BE2C (cell line): ENCODE measurements around the gene MAGOH.

Experiments used
- DNase-seq: peaks from one replicate; pipeline ENCODE4 v3.0.0-alpha.2; 2020
- H3K27me3 ChIP-seq: fragments of 250-450 bp; sonication (Bioruptor Pico); 2 replicates; pipeline ENCODE4 v1.5.1; 2020; ENCODE audit warnings: mild to moderate bottlenecking
- H3K36me3 ChIP-seq: fragments of 250-450 bp; sonication (Bioruptor Pico); 2 replicates; pipeline ENCODE4 v1.5.1; 2020; ENCODE audit warnings: mild to moderate bottlenecking
- H3K4me1 ChIP-seq: fragments of 250-450 bp; sonication (Bioruptor Pico); 2 replicates; pipeline ENCODE4 v1.5.1; 2020
- H3K4me3 ChIP-seq: 2 replicates; pipeline ENCODE4 v1.5.1; 2011; ENCODE audit warnings: low read depth, low read length
- H3K9me3 ChIP-seq: fragments of 250-450 bp; sonication (Bioruptor Pico); 2 replicates; pipeline ENCODE4 v1.5.1; 2020
- CTCF ChIP-seq: IDR thresholded peaks from 2 replicates; pipeline ENCODE4 v1.5.1; 2012; ENCODE audit warnings: mild to moderate bottlenecking, low read depth, low read length

Gene MAGOH

GRCh38 chr1:53220171-53220961, 18.0 kb downstream of the MAGOH start, which contains the start of gene CZIB:
Gene CZIB, minus strand, starts transcription at chr1:53220634. Its CDS starts 59 bp downstream, at chr1:53220575.
- no peak for TF ChIP-seq CTCF
- peak; percentile 91 for DNase-seq
- H3K27me3 ChIP-seq: no peaks in the 10 kb centered on the region

GRCh38 chr1:53219711-53220110, 18.6 kb downstream of the MAGOH start:
- H3K4me1 ChIP-seq: no peaks in the 10 kb centered on the region
- no peaks in the 10 kb centered on the region for H3K27me3 ChIP-seq
- DNase-seq: no peak
- no peaks in the 10 kb centered on the region for H3K9me3 ChIP-seq
- no peaks in the 10 kb centered on the region for H3K36me3 ChIP-seq
- H3K4me3 ChIP-seq: peak overlapping the region; percentile 67
- TF ChIP-seq CTCF: no peak

More at GRCh38 chr1:53220171-53220961, 18.0 kb downstream of the MAGOH start, which contains the start of gene CZIB:
- Histone ChIP-seq H3K4me3 (peak within 1 kb of the TSS; percentile 67), H3K4me1 (no peaks in the 10 kb centered on the region), H3K36me3 (no peaks in the 10 kb centered on the region), H3K9me3 (no peaks in the 10 kb centered on the region)

GRCh38 chr1:53218201-53218600, 20.1 kb downstream of the MAGOH start:
- no peak for DNase-seq
- Histone ChIP-seq H3K4me3 (no peak overlapping the region), H3K36me3 (peaks cover 3% of the 10 kb centered on the region; the same call in 1 of the 2 replicates), H3K9me3 (no peaks in the 10 kb centered on the region), H3K27me3 (no peaks in the 10 kb centered on the region), H3K4me1 (no peaks in the 10 kb centered on the region)
- TF ChIP-seq CTCF: no peak

- no peak for DNase-seq
- no peak overlapping the region for H3K4me3 ChIP-seq
- H3K36me3 ChIP-seq: peaks cover 3% of the 10 kb centered on the region; the same call in 1 of the 2 replicates
- no peaks in the 10 kb centered on the region for H3K4me1 ChIP-seq
- no peaks in the 10 kb centered on the region for H3K27me3 ChIP-seq
- no peak for TF ChIP-seq CTCF
- no peaks in the 10 kb centered on the region for H3K9me3 ChIP-seq
Observed at GRCh38 chr1:53214376-53214940, 23.9 kb downstream of the MAGOH start.

GRCh38 chr1:53210954-53211353, 27.4 kb downstream of the MAGOH start:
- H3K27me3 ChIP-seq: no peaks in the 10 kb centered on the region
- H3K4me3 ChIP-seq: no peak overlapping the region
- H3K4me1 ChIP-seq: no peaks in the 10 kb centered on the region
- peaks cover 3% of the 10 kb centered on the region; the same call in 1 of the 2 replicates for H3K36me3 ChIP-seq
- TF ChIP-seq CTCF: no peak
- no peak for DNase-seq
- no peaks in the 10 kb centered on the region for H3K9me3 ChIP-seq

- no peak overlapping the region for H3K4me3 ChIP-seq
- no peaks in the 10 kb centered on the region for H3K9me3 ChIP-seq
- no peaks in the 10 kb centered on the region for H3K4me1 ChIP-seq
- TF ChIP-seq CTCF: no peak
- H3K27me3 ChIP-seq: no peaks in the 10 kb centered on the region
- H3K36me3 ChIP-seq: peaks cover 3% of the 10 kb centered on the region; the same call in 1 of the 2 replicates
- DNase-seq: no peak
Observed at GRCh38 chr1:53210352-53210751, 28.0 kb downstream of the MAGOH start.
